GM19455 (cell line): ENCODE measurements around the gene GDPD5.
A peak's percentile ranks its signal among the peaks of the same experiment; 100 is the strongest.

Experiments used
- ATAC-seq: cut with Tn5 transposase; IDR thresholded peaks from one replicate; pipeline ENCODE4 v1.9.1; 2021; ENCODE audit not compliant: unreplicated experiment

GDPD5 gene

DNA sequence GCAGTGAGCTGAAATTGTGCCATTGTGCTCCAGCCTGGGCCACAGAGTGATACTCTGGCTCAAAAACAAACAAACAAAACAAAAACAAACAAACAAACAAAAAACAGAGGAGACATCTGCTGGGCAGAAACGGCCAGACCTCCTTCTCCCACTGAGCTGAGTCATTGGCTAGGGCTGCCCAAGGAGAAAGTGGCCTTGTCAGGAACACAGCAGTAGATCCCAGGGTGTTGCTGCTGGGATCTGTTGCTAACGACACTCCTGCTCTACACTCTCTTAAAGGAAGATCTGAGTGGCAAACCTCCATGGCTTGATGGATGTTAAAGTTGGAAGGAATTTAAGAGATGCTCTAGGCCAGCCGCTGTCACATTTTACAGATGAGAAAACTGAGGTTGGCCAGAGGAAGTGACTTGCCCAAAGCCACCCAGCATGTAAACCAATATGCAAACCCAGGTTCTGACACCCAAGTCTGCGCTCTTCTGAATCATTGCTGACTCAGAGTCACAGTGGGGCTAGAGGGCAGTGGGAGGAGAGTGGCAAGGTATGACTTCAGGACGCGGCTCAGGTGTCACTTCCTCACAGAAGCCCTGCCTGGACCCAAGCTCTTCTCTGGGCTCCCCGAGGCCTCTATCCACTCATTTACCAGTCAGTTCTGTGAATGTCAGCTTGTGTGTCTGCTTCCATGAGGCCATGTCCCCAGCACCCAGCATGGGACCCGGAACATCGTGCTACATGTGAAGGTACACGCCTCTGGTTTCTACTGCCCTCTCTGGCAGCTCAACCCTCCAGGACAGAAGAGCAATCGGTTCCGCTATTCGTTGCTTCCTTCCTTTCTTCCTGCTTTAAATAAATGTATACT, 11.3 kb upstream of the GDPD5 start:
- peak; percentile 80 for ATAC-seq

DNA sequence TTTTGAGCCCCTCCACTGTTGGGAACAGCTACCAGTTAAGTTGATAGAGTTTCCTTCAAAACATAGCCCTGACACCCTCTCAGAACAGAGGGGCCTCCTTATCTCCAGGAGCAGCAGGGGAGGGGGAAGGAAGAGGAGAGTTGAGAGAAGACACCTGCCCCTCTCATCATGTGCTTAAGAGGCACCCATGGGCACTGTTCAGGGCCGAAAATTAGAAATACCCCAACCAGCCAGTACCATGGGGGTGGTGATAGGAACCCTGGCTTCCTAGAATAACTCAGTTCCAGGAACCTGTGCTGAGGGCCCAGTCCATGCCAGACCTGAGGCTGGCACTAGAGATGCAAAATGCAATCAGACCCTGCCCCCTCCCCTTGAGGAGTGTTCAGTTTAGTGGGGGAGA, 9.3 kb upstream of the GDPD5 start:
- no peak for ATAC-seq

DNA sequence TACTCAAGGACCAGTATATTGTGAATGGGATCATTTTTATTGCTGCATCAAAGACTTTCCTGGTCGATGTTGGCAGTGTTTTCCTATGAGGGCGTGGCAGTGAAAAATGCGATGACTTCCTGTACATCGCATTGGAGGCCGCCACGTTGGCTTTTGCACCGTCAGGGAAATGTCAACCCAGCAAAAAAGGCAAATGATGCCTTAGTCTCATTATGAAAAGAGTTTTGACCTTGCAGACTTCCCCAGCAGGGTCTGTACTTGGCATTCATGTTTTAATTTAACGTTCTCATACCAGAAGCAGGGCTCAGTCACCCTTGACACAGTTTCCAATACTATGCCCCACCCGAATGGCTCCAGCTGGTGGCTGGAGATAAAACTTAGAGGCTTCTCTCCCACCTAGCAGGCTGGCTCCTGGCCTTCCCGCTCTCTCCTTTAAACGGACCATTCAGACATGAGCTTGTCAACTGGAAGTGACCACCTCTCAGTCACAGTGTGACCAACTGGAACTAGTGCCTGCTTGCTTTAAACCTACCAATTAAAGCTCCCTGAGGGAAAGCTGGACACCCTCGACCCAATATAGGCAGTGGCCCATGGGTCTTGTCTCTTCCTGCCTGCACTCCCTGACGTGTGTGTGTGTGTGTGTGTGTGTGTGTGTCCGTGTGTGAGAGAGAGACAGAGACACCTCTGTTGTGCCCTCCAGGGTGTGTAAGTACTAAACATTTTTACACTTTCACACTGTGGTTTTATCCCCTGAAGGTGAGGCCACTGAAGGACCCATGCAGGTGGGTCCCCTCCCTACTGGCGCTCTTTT, 8.7 kb upstream of the GDPD5 start:
- ATAC-seq, result no peak

DNA sequence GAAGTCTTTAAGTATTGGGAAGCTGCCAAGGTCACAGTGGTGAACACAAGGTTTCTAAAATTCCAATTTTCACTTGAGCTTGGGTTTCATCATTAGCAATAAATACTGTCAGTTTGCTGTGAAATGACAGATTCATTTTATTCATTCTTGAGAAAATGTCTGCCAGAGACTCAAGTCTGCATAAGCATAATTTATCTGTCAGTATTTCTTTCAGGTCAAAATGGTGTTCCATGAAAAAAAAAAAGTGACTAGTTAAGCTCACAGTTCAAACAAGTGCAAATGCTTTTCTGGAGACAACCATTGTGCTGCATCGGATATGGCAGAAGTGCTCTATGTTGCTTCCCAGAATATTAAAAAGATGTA, 8.1 kb upstream of the GDPD5 start:
- ATAC-seq, result no peak

DNA sequence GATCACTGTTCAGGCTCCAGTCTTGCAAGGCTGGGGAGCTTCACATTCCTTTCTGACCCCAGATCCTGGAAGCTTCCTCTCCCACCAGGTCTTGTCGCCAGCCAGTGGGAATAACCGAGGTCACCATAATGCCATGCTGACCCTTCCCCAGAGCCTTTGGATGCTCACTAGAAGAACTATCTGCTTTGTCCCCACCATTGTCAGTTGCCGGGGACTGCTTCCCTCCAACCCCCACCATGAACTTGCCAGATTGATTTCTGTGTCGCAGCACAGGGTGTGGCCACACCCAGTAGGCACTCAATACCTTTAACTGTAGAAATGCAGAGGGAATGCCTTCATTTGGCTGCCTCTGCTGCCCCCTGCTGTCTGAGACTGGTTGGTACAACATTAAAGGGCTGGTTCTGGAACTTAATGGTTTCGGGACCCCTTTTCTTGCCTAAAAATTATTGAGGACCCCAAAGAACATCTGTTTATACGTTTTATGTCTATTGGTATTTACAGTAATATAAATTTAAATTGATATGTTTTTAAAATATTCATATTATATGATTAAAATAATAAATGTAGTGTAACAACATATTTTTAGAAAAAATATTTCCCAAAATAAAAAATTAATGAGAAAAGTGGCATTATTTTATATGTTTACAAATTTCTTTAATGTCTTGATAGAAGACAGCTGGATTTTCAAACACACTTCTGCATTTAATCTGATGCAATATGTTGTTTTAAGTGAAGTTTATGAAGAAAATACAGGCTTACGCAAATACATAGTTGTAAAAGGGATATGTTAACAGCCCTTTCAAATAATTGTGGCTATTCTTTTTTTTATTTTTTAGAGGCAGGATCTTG, 6.7 kb upstream of the GDPD5 start:
- ATAC-seq, result no peak

DNA sequence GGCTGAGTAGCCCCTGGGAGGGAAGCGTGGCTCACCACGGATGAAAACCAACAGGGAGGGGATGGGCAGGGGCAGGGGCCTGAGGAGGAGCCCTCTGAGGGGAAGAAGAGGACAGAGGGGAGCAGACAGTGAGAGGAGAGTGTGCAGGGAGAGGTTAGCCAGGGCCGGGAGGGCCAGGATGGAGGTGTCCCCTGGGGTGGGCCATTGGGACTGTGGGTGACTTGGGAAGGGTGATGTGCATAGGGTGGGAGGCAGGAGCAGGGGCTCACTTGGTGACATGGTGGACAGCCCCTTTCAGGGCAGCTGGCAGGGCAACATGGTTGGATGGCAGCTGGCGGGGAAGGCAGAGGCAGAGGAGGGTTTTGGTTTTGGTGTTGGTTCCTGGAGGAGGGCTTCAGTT, 5.6 kb upstream of the GDPD5 start:
- no peak for ATAC-seq

DNA sequence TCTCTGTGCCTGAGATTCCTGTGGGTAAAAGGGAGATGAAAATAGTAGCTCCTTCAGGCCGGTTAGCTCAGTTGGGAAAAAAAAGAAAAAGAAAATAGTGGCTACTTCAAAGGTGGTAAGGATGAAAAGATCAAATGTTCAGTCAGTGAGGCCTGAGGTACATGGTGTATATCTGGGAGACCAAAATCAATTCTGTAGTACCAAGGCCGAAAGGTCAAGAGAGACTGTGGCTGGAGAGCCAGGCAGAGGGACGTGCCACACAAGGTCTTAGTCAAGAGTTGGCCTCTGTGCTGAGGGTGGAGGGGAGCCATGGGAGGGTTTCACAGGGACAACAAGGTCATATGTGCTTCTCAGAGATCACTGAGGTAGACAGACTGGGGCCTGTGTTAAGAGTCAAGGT, 4.8 kb upstream of the GDPD5 start:
- no peak for ATAC-seq

DNA sequence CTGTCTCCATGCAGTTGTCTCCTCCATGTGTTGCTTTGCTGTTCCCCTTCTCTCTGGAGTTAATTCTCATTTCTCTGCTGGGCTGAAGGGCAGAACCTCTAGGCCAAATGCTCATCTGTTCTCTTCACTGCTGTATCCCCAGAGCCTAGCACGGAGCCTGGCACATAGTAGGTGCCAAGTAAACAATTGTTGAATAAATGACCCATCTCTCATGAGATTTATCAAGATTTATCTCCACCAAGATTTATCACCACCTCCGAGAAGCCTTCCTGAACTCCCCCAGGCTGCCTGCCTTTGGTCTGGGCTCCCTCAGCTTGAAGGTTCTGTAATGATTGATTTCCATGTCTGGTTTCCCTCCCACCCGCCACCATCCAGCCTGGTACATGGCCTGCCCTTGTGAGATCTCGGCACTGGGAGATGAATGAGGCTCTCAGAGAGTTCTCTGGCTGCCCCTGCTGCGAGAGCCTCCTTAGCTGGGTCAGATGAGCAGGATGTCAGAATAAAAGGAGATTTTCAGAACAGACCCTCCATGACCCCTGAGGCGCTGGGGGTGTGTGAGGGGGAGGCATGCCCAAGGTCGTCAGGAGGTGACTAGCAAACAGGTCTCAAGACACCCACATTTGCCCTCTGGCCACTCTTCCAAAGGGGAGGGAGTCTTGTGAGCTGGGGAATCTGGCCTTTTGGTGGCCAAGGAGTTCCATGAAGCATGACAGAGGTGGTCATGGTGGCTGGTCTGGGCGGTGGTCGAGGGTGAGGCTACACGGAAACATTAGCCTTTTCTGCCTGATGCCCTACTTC, 2.4 kb upstream of the GDPD5 start:
- ATAC-seq, result no peak

DNA sequence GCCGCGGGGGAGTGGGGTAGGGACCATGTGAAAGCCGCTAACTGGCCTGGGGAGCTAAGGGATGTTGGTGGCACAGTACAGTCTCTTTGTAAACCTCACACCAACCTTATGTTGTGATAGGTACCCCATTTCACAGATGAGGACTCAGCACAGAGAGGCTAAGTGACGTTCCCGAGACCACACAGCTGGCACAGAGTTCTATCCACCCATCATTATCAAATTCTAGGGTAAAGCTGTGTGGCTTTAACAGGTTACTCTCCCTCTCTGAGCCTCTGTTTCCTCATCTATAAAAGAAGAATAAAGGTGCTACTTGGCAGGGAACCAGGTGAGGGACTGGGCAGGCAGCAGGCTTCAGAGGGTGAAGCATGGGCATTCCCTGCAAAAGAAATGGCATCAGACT, 1.4 kb upstream of the GDPD5 start:
- no peak for ATAC-seq

DNA sequence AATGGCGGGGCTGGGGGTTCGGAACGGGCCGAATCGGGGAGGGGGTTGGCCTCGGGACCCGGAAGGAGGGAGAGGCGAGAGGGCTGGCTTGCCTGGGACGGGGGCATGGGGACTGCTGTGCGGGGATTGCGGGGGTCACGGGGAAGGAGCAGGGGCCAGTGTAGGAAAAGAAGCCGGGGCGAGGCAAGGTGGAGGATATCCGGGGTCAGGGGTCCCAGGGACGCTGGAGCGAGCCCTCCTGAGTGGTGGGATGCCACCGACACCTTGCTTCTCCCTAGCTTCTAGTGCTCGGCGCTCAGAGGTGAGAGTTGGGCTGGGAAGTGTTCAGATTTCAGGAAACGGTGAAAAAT, 426 bp upstream of the GDPD5 start:
- ATAC-seq, result no peak

DNA sequence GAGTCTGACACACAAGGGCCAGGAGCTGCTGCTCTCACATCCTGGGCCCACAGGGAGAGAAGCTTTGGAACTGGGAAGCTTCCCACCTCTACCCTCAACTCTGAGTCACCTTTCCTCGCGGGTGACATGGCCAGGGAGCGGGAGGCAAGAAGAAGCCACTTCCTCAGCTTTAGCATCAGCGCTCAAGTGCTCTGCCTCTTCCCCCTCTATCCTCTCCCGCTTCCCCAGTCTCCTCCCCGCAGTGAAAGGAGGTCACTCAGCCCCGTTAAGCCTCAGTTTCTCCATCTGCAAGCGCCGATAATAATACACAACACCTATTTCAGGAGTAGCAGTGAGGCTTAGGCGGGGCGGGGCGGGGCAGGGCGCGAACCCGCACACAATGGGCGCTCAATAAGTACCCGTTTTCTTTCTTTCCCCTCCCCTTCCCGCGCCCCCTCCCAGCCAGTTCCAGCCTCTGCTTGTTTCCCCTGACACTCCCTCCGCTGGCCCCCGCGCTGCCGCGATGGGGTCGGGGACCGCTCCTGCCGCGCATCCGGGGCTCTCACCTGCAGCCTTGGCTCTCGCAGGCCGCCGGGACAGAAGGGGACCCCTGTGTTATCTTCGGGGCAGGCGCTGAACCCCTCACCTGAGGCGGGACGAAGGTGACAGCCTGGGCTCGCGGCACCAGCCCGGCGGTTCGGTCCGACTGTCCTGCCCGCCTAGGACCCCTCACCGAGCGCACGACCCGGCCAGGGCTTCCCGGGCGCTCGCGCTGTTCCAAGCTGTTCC, 892 bp downstream of the GDPD5 start:
- peak; percentile 10 for ATAC-seq

DNA sequence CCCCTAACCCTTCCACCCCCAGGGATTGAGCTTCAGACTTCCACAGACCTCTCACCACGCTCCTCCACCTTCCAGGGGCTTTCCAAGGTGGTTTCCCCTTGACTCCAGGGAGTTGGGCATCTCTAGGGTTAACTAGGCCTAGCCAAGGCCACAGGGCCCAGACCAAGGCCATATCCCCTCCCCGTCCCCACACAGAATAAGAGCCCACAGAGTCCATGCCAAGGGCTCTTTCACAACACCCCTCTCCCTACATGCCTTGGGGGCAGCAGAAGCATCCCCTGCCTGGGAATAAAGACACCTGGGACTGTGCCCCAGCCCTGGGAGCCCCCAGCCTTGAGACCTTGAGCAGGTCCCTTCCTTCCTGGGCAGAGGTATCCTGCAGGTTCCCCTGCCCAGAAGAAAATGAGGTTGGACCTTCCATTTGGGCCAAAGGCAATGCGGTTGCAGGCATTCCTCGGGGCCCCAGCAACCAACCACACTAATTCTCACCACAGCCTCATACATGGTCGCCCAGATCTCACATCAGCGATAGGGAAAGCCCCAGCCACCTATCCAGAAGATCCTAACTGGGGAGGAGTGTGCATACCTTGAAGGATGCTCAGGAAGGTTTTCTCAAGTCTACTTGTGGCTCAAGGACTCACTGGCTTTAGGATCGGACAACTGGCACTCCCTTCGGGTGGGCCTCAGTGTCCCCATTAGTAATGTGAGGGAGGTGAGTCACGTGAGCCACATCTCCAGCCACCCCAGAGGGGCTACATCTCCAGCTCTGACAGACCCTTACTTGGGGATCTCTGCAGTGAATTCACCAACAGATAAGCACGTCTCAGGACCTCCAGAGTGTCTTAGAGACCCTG, 1.7 kb downstream of the GDPD5 start:
- no peak for ATAC-seq

DNA sequence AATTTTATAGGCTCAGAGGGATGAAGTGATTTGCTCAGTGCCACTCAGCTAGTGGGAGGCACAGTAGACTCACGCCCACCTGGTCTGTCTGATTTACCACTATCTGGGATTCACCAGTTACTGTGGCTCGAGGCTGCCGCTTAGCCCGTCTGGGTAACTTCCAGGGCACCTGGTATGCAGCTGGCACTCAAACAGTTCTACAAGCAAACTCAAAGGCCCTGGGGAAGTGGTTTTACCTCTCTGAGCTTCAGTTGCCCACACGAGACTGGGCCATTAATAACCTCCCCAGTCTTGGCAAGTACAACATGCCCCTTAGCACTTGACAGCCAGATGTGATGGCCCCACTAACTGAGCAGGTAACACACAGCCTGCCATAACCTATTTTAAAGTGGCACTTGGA, 2.6 kb downstream of the GDPD5 start:
- no peak for ATAC-seq

DNA sequence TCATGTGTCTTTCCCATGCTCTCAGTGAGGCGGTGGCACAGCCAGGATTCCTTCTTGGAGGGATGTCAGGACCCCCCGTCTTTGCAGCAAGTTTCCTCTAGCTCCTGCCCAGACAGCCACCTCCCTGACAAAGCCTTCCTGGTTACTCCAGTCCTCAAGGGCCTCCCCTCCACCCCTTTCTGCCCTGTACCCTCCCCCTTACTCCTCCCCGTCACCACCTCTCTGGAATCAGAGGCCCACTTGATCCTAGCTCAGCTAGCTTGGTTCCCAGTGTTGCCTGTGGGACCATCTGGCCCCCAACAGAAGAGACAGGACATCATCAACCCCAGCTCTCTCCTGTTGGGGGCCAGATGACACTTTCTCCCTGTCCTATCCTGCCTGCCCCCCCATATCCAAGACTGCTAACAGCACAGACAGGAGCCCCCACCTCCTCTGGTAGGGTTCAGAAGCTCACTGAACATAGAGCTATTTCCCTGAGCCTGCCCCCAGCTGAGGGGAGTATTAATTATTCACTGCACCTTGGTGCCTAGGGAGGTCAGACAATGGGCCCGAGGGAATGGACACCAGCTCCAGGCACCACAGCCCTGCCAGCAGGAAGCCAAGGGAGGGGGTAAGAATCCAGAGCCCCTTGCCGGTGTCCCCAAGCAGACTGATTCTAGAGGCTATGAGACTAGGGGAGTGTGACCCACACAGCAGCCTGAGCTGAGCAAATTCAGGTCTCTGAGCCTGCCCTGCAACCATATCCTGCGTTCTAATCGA, 3.3 kb downstream of the GDPD5 start:
- ATAC-seq, result no peak

DNA sequence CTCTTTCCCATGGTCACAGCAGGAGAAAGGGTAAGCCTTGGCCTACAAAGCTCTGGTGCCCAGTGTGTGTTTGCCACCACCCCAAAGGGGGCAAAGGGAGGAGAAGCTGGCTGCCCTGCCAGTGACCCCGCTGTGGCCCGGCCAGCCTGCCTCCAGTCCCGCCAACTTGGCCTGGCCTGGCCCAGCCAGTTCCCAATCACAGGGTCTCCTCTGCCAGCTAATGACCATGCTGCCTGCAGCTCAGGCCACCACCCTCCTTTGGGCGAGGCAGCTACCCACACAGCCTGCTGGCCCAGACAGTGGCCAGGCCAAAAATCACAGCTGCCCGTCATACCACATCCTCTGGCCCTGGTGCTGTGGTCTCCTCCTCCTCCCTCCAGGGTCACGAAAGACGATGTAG, 5.1 kb downstream of the GDPD5 start:
- ATAC-seq, result no peak

DNA sequence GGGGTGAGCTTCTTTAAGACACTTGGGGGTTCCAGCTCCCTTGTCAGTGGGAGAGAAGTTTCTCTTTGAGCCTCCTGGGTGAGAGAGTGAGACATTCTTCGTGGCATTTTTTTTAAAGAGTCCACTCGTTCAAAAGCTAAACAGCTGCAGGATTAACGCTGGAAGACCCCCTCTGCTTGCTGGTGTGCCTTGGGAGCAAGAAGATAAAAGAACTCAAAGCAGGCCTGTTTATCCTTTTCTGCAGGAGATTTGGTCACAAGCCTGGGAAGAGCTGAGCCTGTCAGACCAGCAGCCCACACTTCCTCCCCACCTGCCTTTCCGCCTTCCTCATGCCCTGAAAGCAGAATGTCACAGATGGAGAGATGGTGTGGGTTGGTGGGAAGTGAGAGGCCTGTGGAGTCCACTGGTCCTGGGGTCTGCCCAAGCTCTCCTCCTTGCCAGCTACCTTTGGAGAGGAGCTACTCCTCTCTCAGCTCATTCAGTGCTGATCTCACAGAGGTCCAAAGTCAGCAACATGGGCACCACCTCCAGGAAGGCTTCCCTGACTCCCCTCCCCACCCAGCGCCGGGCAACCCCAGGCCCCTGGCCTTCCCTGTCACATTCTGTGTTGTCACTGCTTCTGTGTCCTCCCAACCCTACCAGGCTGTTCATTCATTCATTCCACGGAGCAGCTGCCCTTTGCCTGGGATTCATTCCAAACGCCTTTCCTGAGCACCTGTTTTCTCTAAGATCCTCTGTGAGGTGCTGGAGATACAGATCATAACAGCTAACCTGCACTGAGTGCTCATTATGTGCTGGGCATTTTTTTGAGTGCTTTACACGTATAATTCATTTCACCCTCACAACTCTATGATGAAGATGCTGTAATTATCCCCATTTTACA, 6.7 kb downstream of the GDPD5 start:
- no peak for ATAC-seq

DNA sequence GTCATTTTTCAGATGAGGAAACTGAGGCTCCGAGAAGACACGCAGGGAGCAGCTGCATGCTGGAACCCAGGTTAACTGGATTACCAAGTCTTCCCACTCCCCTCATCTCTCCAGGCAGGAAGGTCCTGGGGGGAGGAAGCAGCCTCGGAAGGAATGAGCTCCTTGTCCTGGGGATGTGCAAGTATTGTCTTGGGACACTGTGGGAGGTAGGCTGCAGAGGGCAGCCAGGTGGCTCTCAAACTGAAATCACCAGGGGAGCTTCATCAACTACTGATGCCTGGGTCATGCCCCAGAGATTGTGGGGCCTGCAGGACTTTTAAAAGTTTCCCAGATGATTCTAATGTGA, 7.6 kb downstream of the GDPD5 start:
- no peak for ATAC-seq

DNA sequence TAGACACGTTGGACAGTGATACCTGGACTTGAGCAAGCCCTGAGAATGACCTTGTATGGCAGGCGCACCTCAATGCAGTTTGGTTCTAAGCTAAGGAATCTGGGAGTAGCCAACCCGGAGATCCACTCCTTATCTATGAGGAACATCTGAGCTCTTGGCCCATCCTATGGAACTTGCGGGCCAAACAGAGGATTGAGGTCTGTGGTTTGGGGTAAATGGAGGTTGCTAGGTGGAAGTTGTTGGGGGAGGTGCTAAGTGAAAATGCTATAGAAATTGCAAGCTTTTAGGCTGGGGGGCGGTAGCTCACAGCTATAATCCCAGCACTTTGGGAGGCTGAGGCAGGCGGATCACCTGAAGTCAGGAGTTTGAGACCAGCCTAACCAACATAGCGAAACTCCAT, 8.9 kb downstream of the GDPD5 start:
- no peak for ATAC-seq
